ENCODE results near the gene FAM81B. TPM values are rescaled to one million over a fixed set of nuclear protein-coding genes. Genes with fewer than 3 reads are reported as not detected.
"Not testable (repeated sequence)": the region's sequence is repeated elsewhere in the genome, so short reads cannot be mapped to it uniquely, and the experiment has no call there.

The FAM81B gene, protein sequence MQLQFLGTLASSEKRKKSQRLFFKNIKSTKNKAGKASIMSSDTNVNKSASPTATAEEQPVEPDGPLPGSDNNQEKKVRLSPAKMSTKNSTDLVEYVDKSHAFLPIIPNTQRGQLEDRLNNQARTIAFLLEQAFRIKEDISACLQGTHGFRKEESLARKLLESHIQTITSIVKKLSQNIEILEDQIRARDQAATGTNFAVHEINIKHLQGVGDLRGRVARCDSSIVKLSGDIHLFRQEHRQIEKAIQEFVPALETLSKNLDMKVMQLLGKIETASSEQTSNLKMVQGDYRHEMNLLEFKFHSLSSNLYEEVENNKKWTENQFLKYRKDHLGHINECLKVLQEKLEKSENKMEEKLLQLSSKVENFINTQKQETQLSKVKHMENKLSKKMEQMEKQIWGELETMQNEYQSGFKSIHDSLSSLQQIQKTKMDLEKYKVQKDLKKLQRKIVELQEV
- polyA plus RNA-seq (ENCODE audit: insufficient read length) = 3.8 TPM
- long read RNA-seq, donor 1 = 0 reads
- long read RNA-seq, donor 2 = 0 reads
- long read RNA-seq, donor 3, partial matches to known transcripts = 72 of 72 reads
- long read RNA-seq, donor 3, other reads (novel, unspliced or antisense) = 0 of 72 reads
- long read RNA-seq, donor 4 = 0 reads
- long read RNA-seq, donor 5 = 0 reads
- long read RNA-seq, donor 6 = 0 reads
- long read RNA-seq, donor 7 = 0 reads
- long read RNA-seq, donor 8 = 0 reads

DNA sequence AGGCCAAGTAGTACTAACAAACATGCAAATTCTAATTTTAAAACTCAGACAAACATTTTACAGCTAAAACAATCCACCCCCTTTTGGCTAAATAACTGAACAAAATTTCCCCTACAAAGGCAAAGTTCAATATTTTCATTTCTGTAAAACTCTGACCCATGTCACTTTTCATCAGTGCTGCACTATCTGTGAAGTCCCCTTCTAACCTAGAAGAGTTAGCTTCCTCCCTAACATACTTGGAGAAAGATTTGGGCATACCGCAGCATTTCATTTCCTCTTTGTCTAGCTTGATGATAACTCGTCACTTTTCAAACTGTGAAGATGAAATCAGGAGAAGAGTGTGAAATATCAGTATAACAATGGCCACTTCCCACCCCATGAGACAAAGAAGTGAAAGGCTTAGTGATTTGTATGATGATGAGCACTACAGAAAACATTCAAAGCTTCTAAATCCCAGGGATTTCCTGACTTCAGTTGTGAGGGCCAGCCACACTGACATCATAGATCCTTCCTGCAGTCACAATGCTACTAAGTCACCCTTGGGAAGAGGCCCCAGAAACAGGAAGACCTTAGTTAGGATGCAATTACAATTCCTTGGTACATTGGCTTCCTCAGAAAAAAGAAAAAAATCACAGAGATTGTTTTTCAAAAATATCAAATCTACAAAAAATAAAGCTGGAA, at the start of gene FAM81B:
Gene FAM81B (plus strand): TSS at position 555 of the 681 bp plus-strand sequence. CDS start 24 bp downstream, at position 579.
- DNase-seq = no peak

DNA sequence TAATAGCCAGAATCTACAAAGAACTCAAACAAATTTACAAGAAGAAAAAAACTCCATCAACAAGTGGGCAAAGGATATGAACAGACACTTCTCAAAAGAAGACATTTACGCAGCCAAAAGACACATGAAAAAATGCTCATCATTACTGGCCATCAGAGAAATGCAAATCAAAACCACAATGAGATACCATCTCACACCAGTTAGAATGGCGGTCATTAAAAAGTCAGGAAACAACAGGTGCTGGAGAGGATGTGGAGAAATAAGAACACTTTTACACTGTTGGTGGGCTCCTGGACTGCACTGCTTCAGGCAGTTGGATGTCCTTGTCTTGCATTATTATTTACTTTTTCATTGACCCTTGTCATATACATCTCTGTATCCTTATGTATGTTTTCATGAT, 49.7 kb upstream of the FAM81B start:
- DNase-seq = not testable (repeated sequence)

DNA sequence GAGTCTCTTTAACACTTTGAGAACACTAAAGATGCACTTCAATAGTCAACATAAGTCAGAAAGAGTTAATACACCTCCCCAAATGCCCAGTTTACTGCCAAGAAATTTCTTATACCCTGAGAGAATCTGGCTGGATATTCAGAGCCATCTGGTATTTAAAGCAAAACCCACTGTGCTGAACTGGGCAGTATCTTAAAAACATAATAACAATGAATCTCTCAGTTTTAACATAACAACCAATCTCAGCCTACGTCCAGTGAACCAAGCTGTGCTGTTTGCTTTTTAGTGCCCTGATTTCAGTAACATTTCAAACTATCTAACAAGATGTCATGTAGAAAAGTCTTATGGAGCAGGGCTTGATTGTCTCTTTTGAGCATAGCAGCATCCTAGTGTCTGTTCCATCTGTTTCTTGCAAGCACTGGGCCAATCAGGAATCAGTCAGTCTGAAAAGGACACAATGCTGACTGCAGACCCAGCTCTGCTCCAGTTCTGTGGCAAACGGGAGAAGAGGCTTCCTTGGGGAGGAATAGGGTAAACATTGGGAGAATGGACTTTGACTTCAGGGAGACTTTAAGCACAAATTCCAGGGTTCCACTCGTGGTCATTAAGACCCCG, 43.6 kb upstream of the FAM81B start:
- DNase-seq = no peak

DNA sequence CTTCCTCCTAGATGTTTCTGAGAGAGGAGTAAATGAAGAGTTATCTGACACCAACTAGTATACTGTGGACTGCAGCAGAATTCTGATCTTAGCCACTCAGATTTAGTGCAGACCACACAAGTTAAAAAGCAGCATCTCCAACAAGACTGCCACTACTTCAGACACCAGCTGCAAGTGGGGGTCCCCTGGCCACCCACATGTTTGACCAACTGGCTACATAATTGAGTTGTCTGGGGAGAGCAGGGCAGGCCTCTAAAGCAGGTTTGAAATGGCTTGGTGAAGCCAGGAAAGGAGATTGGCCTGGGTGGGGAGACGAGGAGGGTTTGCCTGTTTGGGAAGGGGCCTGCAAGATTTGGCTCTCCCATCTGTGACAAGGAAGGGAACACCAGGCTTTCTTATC, 40.5 kb upstream of the FAM81B start:
- no peak for DNase-seq

DNA sequence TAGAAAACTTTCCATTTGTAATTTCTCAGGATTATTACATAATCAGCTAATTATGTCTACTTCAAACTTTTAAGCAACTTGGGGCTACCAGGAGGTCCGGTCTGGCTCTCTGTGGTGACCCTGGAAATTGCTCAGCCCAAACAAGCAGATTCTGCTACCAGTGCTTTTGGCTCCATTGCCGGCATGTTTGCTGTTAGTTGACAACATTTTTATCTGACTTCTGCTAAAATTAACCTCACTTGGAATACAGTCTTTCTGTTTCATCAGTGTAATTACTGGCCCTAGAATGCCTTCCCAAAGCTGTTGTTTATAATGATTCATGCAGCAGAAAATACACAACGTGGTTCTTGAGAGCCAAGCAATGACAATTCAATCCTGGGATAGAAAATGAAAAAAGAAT, 38.5 kb upstream of the FAM81B start:
- no peak for DNase-seq

DNA sequence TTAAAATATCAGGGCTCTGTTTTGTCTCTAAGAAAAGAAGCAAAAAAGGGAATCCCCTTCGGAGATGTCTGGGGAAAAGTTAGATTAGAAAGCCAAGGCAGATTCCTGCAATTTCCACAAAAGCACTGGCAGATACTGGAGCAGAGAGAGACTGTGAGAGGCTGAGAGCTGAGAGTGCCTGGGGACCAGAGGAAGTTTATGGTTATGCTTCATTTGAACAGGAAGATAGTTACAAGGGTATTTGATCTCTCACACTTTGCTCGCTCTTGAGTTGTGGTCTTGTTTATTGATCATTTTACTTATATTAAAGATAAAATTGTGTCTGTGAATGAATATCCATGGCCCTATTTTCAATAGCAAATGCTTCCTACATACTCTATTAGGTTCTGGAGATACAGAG, 32.8 kb upstream of the FAM81B start:
- DNase-seq = no peak

DNA sequence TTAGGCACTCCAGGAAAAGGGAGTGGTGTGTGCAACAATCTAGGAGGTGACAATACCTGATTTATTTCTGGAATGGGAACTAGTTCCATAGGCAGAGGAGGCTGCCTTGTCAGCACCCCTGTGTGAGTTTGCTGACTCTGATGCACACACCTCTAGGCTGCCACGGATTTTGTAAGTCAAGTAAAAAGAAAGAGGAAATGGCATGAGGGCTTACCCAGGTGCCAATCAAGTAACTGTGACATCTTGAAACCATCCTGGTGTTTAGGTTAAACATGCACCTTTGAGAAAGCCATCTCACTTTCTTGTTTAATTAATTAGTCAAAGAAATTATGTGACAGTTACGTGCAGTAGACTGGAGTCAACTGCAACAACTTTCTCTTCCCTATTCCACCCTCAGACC, 32.3 kb upstream of the FAM81B start:
- DNase-seq = no peak

DNA sequence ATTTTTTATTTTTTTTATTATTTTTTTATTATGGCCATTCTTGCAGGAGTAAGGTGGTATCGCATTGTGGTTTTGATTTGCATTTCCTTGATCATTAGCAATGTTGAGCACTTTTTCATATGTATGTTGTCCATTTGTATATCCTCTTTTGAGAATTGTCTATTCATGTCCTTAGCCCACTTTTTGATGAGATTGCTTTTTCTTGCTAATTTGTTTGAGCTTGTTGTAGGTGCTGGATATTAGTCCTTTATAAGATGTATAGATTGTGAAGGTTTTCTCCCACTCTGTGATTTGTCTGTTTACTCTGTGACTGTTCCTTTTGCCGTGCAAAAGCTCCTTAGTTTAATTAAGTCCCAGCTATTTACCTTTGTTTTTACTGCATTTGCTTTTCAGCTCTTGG, 30.5 kb upstream of the FAM81B start:
- DNase-seq = not testable (repeated sequence)

DNA sequence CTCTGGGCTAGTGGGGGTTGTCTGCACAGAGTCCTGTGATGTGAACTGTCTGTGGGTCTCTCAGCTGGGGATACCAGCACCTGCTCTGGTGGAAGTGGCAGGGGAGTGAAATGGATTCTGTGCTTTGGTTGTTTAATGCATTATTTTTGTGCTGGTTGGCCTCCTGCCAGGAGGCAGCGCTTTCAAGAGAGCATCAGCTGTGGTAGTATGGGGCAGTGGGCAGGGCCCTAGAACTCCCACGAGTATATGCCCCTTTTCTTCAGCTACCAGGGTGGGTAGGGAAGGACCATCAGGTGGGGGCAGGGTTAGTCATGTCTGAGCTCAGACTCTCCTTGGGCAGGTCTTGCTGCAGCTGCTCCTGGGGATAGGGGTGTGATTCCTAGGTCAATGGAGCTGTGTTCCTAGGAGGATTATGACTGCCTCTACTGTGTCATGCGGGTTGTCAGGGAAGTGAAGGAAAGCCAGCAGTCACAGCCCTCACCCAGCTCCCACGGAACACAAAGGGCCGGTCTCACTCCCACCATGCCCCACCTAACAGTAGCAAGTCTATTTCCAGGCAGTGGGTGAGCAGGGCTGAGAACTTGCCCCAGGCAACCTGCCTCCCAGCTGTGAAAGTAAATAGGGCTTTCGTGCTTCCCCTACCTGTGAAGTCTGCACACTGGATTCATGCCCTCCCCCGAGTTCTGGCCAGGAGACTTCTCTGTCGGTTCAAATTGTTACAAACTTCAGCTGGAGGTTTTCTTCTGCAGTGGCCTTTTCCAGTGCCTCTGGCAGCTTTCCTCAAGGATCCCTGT, 25.7 kb upstream of the FAM81B start:
- no peak for DNase-seq

DNA sequence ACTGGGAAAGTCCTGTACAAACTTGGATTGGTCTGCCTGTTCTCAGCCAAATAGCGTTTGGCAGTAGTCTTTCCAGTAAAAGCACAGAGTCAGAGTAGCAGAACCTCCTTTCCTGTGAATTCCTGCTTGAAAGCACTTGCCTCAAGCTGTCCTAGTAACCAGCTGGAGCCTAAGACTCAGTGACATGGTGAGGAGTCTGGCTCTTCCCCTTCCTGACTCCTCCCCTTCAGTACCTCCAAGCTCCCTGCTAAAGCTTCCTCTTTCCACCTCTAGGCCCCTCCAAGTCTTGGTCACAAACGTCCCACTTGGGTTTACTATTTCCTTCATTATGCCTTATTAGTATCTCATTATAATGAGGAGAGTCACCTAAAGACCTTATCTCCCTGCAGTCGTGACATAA, 21.4 kb upstream of the FAM81B start:
- DNase-seq = no peak

DNA sequence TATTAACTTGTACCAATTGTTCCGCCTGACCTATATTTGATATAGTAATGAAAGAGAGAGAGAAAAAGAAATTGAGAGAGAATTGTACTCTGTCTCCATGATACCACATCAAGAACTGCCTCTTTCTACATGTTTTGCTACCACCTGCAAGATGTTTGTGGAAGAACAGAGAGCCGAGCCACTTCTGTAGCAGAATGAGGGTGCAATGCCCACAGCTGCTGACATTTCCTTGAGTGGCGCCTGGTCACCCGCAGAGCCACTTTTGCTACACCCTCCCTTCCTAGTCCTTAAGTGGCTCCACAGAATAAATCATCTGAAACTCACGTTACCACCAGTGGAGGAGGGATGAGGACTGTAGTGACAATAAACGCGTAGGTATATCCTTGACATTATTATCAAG, 17.1 kb upstream of the FAM81B start:
- no peak for DNase-seq

DNA sequence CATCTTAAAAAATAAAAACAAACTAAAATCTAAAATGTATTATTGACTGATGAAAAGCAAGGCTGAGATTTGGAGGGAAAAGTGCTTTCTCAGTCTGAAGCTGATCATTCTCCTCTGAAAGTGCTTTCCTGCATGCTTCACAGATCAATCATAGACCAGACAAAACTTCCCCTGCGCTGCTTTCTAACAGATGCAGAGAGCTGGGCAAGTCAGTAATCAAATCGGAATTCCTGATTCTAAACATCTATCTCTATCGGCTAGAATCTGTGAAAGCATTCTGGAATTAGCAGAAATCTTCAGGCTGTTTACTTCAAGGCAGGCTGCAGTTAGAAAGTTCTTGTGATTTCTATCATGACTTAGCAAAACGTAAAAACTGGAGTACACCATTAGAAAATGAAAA, 15.6 kb upstream of the FAM81B start:
- no peak for DNase-seq

DNA sequence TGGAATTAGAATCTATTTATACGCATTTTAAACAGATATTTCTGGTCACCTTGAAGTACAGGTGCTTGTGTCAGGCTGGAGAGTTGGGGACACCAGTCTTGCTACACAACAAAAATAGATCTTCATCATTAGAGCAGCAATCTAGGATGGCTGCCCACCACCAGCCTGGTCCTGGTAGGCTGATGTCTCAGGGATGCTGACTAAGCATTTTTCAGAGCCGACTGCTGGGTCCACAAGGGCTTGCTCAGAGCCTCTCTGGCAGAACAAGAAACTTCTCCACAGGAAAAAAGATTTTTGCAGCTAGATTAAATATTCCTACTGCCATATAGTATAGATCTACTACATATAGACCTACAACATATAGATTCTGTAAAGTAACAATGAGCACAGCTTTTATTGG, 12.0 kb upstream of the FAM81B start:
- DNase-seq = no peak

DNA sequence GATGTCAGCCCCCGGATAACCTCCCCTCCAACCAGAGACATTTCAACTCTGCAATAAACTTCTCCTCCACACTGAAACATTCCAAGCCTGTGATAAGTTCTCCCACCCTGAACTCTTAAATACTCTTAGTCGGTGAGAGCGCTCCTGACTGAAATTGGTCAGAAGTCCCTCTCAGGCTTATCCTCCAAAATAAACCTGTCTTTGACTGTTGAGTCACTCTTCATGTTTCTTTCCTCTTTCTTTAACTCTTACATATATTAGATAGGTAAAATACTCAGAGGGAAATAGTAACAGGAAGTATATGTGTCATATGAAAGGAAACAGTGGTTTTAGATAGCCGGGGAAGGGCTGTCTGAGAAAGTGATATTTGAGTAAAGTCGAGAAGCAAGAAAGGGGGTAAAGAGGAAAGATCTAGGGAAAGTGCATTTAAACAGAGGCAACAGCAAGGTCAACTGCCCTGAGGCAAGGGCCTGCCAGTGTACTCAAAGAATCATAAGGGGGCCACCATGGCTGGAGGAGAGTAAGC, 11.0 kb upstream of the FAM81B start:
- DNase-seq = no peak

DNA sequence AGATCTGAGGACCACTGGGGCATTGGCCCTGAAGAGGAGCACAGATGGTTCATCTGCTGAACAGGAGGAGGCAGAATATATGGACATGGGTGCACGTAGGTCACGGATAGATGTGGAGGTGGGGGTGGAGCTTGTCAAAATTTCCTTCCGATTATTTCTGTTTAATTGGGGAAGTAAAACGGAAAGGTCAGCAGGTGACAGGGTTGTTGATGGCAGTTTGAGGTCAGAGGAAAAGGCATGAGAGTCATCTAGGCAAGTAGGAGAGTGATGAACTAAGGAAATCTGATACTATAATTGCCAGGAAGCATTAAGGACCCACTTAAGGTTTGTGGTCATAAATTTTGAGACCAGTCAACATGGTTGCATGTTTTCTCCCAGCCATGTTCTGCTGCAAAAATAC, 8.4 kb upstream of the FAM81B start:
- peak; percentile 38 for DNase-seq

DNA sequence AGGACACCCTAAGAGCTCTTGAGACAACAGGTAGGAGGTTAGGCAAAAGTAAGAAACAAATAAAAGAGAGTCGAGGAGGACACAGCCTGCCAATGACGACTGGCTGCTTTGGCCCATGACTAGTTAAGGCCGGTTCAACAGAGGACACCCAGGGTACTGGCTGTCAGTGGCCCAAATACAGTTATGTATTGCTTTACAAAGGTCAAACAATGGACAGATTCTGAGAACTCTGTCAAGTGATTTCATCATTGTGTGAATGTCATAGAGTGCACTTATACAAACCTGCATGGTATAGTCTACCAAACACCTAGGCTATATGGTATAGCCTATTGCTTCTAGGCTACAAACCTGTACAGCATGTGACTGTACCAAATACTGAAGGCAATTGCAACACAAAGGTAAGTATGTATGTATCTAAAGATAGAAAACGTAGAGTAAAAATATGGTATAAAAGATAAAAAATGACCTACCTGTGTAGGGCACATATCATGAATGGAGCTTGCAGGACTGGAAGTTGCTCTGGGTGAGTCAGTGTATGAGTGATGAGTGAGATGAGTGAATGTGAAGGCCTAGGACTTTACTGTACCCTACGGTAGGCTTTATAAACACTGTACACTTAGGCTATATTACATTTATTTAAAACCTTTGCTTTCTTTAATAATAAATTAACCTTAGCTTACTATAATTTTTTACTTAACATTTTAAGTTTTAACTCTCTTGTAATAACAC, 6.5 kb upstream of the FAM81B start:
- no peak for DNase-seq

DNA sequence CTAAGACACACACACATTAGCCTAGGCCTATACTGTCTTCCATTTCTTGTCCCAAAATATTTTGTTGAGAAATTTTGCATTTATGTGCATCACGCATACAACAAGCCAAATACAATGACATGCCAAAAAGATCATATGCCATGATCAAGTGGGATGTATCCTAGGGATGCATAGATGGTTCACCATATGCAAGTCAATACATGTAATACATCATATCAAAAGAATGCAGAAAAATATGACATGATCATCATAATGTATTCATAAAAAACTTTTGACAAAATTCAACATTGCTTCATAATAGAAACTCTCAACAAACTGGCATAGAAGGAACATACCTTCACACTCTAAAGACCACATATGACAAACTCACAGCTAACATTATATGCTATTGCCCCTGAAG, 5.8 kb upstream of the FAM81B start:
- DNase-seq = no peak

DNA sequence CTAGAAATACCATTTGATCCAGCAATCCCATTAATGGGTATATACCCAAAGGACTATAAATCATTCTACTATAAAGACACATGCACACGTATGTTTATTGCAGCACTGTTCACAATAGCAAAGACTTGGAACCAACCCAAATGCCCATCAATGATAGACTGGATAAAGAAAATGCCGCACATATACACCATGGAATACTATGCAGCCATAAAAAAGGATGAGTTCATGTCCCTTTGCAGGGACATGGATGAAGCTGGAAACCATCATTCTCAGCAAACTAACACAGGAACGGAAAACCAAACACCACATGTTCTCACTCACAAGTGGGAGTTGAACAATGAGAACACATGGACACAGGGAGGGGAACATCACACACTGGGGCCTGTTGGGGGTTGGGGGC, 799 bp downstream of the FAM81B start:
- DNase-seq = not testable (repeated sequence)

DNA sequence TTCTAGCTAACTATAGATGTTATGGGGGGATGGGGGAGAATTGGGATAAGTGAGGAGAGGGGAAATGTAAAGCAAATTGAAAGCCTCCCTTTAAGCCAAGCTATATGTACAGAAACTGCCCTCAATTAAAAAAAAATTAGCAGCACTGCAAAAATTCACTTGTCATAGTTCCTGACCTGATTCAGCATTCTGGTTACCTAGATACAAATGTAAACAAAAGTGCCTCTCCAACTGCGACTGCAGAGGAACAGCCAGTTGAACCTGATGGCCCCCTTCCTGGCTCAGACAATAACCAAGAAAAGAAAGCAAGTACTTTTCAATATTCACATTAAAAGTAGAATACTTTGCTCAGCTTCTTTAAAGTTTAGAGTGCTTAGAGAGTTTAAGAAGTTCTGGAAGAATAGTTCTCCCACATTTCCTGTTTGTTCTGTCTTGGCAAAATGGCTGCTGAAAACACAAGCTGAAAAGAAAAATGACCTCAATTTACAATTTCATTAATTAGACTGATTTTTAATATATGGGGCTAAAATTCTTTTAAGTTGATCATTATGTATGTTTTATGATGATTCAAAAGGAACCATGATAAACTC, 1.5 kb downstream of the FAM81B start:
- DNase-seq = peak; percentile 36

DNA sequence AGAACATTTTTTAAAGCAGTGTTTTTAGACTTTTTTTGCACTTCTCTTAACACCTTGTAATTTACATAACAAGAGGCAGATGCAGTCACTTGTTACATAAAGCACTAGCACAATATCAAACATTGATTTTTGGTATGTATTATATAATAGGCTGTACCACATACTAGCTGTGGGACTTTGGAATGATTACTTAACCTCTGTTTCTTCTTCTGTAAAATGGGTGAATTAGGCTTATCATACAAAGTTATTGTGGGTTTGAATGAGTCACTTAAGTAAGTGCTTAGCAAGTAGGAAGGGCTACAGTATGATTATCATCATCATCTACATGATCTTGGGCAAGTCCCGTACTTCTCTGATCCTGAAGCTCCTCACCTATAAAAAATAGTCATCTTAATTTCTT, 2.1 kb downstream of the FAM81B start:
- DNase-seq = no peak

Measured in left kidney (tissue), 8 donors.